SU-DHL-6 (cell line): ENCODE results near the gene NEFH.

Experiments
- H2AFZ ChIP-seq: fragments of 200-600 bp; sonication (generic); 2 replicates; pipeline ENCODE4 v1.6.1; 2014; ENCODE audit warnings: low read depth, mild to moderate bottlenecking, moderate library complexity, mixed read lengths, antibody characterized with exemption, low read length; ENCODE audit not compliant: severe bottlenecking
- H3F3A ChIP-seq: fragments of 200-600 bp; shearing (Covaris generic); 2 replicates; pipeline ENCODE4 v1.6.0; 2016; ENCODE audit warnings: antibody characterized with exemption, mild to moderate bottlenecking; ENCODE audit not compliant: insufficient read depth
- H3K27ac ChIP-seq: fragments of 200-600 bp; sonication (generic); 2 replicates; pipeline ENCODE4 v1.5.1; 2016; ENCODE audit warnings: low read depth, mild to moderate bottlenecking, low read length, moderate library complexity, mixed read lengths
- H3K27me3 ChIP-seq: fragments of 200-600 bp; sonication (generic), shearing (Covaris generic); 2 replicates; pipeline ENCODE4 v1.6.0; 2014; ENCODE audit warnings: mild to moderate bottlenecking, low read length
- H3K36me3 ChIP-seq: fragments of 200-600 bp; sonication (generic); 2 replicates; pipeline ENCODE4 v1.6.1; 2014; ENCODE audit warnings: mild to moderate bottlenecking, low read length, mixed read lengths
- H3K4me2 ChIP-seq: fragments of 300-600, 200-600 bp; shearing (Covaris generic), sonication (generic); 2 replicates; pipeline ENCODE4 v1.6.0; 2014; ENCODE audit warnings: low read length, low read depth, mild to moderate bottlenecking; ENCODE audit not compliant: poor library complexity, severe bottlenecking
- H3K4me3 ChIP-seq: fragments of 200-600 bp; sonication (generic); 2 replicates; pipeline ENCODE4 v1.5.1; 2014; ENCODE audit warnings: antibody characterized with exemption, low read length, mild to moderate bottlenecking, mixed read lengths; ENCODE audit not compliant: insufficient read depth, poor library complexity, severe bottlenecking
- H3K79me2 ChIP-seq: fragments of 200-600 bp; sonication (generic); 2 replicates; pipeline ENCODE4 v1.6.1; 2014; ENCODE audit warnings: mild to moderate bottlenecking, low read length, moderate library complexity; ENCODE audit not compliant: insufficient read depth
- H3K9ac ChIP-seq: fragments of 200-600 bp; sonication (generic); 2 replicates; pipeline ENCODE4 v1.7.0; 2014; ENCODE audit warnings: mild to moderate bottlenecking, low read length
- H3K9me2 ChIP-seq: fragments of 200-600 bp; sonication (generic); replicated peaks from 2 replicates; pipeline ENCODE4 v1.6.1; 2014; ENCODE audit warnings: low read length; ENCODE audit not compliant: insufficient read depth
- H3K9me3 ChIP-seq: fragments of 200-600 bp; sonication (generic); 2 replicates; pipeline ENCODE4 v1.6.1; 2014; ENCODE audit warnings: low read length, mixed read lengths; ENCODE audit not compliant: insufficient read depth
- H4K20me1 ChIP-seq: fragments of 200-600 bp; sonication (generic); 2 replicates; pipeline ENCODE4 v1.6.1; 2014; ENCODE audit warnings: low read depth, mild to moderate bottlenecking, antibody characterized with exemption, low read length, moderate library complexity, mixed read lengths
- CTCF ChIP-seq: fragments of 200-600 bp; sonication (generic); IDR thresholded peaks from one replicate; pipeline ENCODE4 v1.5.1; 2017; ENCODE audit warnings: antibody characterized with exemption, mild to moderate bottlenecking, low read length, moderate library complexity; ENCODE audit not compliant: insufficient read depth, poor library complexity, severe bottlenecking
- EZH2phosphoT487 ChIP-seq: fragments of 200-600 bp; sonication (generic), shearing (Covaris generic); conservative IDR thresholded peaks from 2 replicates; pipeline ENCODE4 v1.6.1; 2018; ENCODE audit warnings: mild to moderate bottlenecking, antibody characterized with exemption, low read length, moderate library complexity, mixed read lengths

NEFH gene

GRCh38 chr22:29524442-29525191 lies 44.6 kb downstream of the NEFH start:
- no peaks in the 10 kb centered on the region for H3K79me2 ChIP-seq
- no peaks in the 10 kb centered on the region for H4K20me1 ChIP-seq
- TF ChIP-seq CTCF: peak; percentile 25
- no peak for TF ChIP-seq EZH2phosphoT487
- no peak overlapping the region for H3K4me3 ChIP-seq
- no peak overlapping the region for H3K4me2 ChIP-seq
- no peaks in the 10 kb centered on the region for H3K9me2 ChIP-seq
- no peaks in the 10 kb centered on the region for H3F3A ChIP-seq
- peaks cover 10% of the 10 kb centered on the region for H3K36me3 ChIP-seq
- H3K27me3 ChIP-seq: no peaks in the 10 kb centered on the region
- H2AFZ ChIP-seq: no peak overlapping the region
- H3K9me3 ChIP-seq: no peaks in the 10 kb centered on the region
- no peak overlapping the region for H3K27ac ChIP-seq
- no peak overlapping the region for H3K9ac ChIP-seq

- no peak overlapping the region for H3K4me2 ChIP-seq
- H4K20me1 ChIP-seq: no peaks in the 10 kb centered on the region
- H3K9ac ChIP-seq: no peak overlapping the region
- H3K27me3 ChIP-seq: no peaks in the 10 kb centered on the region
- peaks cover 12% of the 10 kb centered on the region for H3K36me3 ChIP-seq
- H3F3A ChIP-seq: no peaks in the 10 kb centered on the region
- H2AFZ ChIP-seq: no peak overlapping the region
- no peaks in the 10 kb centered on the region for H3K9me3 ChIP-seq
- no peak overlapping the region for H3K4me3 ChIP-seq
- H3K27ac ChIP-seq: no peak overlapping the region
- no peaks in the 10 kb centered on the region for H3K9me2 ChIP-seq
- H3K79me2 ChIP-seq: no peaks in the 10 kb centered on the region
- TF ChIP-seq EZH2phosphoT487 (no peak), CTCF (no peak)
Measured at GRCh38 chr22:29528144-29528543, 48.1 kb downstream of the NEFH start.

- TF ChIP-seq EZH2phosphoT487 (no peak), CTCF (no peak)
- Histone ChIP-seq H3K27ac (no peak overlapping the region), H3K36me3 (peaks cover 27% of the 10 kb centered on the region)
Measured at GRCh38 chr22:29530716-29531115, 50.7 kb downstream of the NEFH start.

More at GRCh38 chr22:29530716-29531115, 50.7 kb downstream of the NEFH start:
- Histone ChIP-seq H3K9ac (no peak overlapping the region), H3K27me3 (no peaks in the 10 kb centered on the region), H3K4me2 (no peak overlapping the region), H3K9me2 (no peaks in the 10 kb centered on the region), H3K79me2 (no peaks in the 10 kb centered on the region), H3K9me3 (no peaks in the 10 kb centered on the region), H2AFZ (no peak overlapping the region), H3K4me3 (no peak overlapping the region), H4K20me1 (no peaks in the 10 kb centered on the region), H3F3A (0 out of 2 replicates have a peak, but pooled peaks cover 8% of the 10 kb centered on the region)
